ENCODE data around the gene SCAPER. TPM values are rescaled to one million over a fixed set of nuclear protein-coding genes. Genes with fewer than 3 reads are reported as not detected.
A peak's percentile ranks its signal among the peaks of the same experiment; 100 is the strongest.

SCAPER gene
- total and polyA plus RNA-seq, 4 donors = 3.3 to 18.0 (median 9.9) TPM

DNA sequence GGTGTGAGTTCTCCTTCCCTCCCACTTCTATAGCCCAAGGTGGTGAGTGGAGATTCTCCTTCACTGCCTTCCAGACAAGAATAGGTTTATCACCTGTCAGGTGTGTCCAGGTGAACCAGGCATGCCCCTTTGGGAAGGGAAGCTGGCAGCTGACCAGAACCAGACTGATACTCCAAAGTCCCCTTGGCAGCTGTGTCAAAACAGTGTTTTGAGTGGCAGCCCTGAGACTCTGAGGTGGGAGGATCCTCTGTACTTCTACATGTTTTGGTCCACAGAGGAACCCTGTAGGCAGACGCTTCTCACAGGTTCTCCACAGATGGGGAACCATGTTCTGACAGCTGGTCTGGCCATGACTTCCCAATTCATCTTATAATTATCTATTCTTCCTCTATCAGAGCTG is 538.4 kb downstream of the SCAPER start:
- WGBS = 63% methylated on average over 1 of the region's 1 CpG

More for the DNA sequence above, 538.4 kb downstream of the SCAPER start:
- Histone ChIP-seq H3K9me3 (ENCODE audit: control insufficient read depth in 4 of 4, low read length in 3 of 4) (no peaks in the 10 kb centered on the region), H3K4me3 (ENCODE audit: low read depth in 1 of 3, low read length in 3 of 3) (no peak overlapping the region), H3K4me1 (ENCODE audit: control insufficient read depth in 4 of 4, insufficient read depth in 4 of 4, low read length in 3 of 4) (peaks cover 4 to 11% (median 7%) of the 10 kb centered on the region in 4 donors), H3K9ac (ENCODE audit: low read depth in 1 of 2, low read length in 2 of 2) (no peak overlapping the region), H3K27me3 (ENCODE audit: control insufficient read depth in 4 of 4, insufficient read depth in 4 of 4, low read length in 3 of 4) (no peaks in the 10 kb centered on the region), H3K27ac (ENCODE audit: low read depth in 1 of 2, low read length in 2 of 2) (no peak overlapping the region), H3K36me3 (ENCODE audit: control insufficient read depth in 4 of 4, insufficient read depth in 3 of 4, low read depth in 1 of 4, low read length in 3 of 4) (no peaks in the 10 kb centered on the region)
- TF ChIP-seq FOXA2 (IDR thresholded peaks at IDR 0.05) = no peak
- peak; percentile 59 to 72 for TF ChIP-seq HNF4A (conservative IDR thresholded peaks at IDR 0.05)
- TF ChIP-seq RXRA (IDR thresholded peaks at IDR 0.05) = peak in 1 of 2 donors; percentile 12
- no peak for TF ChIP-seq FOXA1 (IDR thresholded peaks at IDR 0.05)
- TF ChIP-seq, protein P1, sequence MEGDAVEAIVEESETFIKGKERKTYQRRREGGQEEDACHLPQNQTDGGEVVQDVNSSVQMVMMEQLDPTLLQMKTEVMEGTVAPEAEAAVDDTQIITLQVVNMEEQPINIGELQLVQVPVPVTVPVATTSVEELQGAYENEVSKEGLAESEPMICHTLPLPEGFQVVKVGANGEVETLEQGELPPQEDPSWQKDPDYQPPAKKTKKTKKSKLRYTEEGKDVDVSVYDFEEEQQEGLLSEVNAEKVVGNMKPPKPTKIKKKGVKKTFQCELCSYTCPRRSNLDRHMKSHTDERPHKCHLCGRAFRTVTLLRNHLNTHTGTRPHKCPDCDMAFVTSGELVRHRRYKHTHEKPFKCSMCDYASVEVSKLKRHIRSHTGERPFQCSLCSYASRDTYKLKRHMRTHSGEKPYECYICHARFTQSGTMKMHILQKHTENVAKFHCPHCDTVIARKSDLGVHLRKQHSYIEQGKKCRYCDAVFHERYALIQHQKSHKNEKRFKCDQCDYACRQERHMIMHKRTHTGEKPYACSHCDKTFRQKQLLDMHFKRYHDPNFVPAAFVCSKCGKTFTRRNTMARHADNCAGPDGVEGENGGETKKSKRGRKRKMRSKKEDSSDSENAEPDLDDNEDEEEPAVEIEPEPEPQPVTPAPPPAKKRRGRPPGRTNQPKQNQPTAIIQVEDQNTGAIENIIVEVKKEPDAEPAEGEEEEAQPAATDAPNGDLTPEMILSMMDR (IDR thresholded peaks at IDR 0.05; ENCODE audit: low read depth, low read length, missing input control) = no peak
- TF ChIP-seq, protein P2, sequence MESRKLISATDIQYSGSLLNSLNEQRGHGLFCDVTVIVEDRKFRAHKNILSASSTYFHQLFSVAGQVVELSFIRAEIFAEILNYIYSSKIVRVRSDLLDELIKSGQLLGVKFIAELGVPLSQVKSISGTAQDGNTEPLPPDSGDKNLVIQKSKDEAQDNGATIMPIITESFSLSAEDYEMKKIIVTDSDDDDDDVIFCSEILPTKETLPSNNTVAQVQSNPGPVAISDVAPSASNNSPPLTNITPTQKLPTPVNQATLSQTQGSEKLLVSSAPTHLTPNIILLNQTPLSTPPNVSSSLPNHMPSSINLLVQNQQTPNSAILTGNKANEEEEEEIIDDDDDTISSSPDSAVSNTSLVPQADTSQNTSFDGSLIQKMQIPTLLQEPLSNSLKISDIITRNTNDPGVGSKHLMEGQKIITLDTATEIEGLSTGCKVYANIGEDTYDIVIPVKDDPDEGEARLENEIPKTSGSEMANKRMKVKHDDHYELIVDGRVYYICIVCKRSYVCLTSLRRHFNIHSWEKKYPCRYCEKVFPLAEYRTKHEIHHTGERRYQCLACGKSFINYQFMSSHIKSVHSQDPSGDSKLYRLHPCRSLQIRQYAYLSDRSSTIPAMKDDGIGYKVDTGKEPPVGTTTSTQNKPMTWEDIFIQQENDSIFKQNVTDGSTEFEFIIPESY (IDR thresholded peaks at IDR 0.05) = no peak
- TF ChIP-seq TAF1 (conservative IDR thresholded peaks at IDR 0.05) = no peak
- TF ChIP-seq, protein P3, sequence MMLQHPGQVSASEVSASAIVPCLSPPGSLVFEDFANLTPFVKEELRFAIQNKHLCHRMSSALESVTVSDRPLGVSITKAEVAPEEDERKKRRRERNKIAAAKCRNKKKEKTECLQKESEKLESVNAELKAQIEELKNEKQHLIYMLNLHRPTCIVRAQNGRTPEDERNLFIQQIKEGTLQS (IDR thresholded peaks at IDR 0.05) = no peak
- no peak for TF ChIP-seq JUND (IDR thresholded peaks at IDR 0.05)
- TF ChIP-seq RAD21 (IDR thresholded peaks at IDR 0.05) = no peak
- peak; percentile 57 for TF ChIP-seq HNF4G (IDR thresholded peaks at IDR 0.05)
- no peak for TF ChIP-seq GABPA (IDR thresholded peaks at IDR 0.05 in 1 of 2, conservative IDR thresholded peaks at IDR 0.05 in 1 of 2)
- no peak for TF ChIP-seq NR2F2 (IDR thresholded peaks at IDR 0.05)
- TF ChIP-seq, protein P4, sequence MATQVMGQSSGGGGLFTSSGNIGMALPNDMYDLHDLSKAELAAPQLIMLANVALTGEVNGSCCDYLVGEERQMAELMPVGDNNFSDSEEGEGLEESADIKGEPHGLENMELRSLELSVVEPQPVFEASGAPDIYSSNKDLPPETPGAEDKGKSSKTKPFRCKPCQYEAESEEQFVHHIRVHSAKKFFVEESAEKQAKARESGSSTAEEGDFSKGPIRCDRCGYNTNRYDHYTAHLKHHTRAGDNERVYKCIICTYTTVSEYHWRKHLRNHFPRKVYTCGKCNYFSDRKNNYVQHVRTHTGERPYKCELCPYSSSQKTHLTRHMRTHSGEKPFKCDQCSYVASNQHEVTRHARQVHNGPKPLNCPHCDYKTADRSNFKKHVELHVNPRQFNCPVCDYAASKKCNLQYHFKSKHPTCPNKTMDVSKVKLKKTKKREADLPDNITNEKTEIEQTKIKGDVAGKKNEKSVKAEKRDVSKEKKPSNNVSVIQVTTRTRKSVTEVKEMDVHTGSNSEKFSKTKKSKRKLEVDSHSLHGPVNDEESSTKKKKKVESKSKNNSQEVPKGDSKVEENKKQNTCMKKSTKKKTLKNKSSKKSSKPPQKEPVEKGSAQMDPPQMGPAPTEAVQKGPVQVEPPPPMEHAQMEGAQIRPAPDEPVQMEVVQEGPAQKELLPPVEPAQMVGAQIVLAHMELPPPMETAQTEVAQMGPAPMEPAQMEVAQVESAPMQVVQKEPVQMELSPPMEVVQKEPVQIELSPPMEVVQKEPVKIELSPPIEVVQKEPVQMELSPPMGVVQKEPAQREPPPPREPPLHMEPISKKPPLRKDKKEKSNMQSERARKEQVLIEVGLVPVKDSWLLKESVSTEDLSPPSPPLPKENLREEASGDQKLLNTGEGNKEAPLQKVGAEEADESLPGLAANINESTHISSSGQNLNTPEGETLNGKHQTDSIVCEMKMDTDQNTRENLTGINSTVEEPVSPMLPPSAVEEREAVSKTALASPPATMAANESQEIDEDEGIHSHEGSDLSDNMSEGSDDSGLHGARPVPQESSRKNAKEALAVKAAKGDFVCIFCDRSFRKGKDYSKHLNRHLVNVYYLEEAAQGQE (IDR thresholded peaks at IDR 0.05) = no peak
- no peak for TF ChIP-seq EGR1 (IDR thresholded peaks at IDR 0.05; ENCODE audit: low read depth in 2 of 2)
- no peak for TF ChIP-seq YY1 (IDR thresholded peaks at IDR 0.05)
- TF ChIP-seq, protein P5, sequence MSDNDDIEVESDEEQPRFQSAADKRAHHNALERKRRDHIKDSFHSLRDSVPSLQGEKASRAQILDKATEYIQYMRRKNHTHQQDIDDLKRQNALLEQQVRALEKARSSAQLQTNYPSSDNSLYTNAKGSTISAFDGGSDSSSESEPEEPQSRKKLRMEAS (IDR thresholded peaks at IDR 0.05) = no peak
- no peak for TF ChIP-seq SP1 (IDR thresholded peaks at IDR 0.05)
- no peak for DNase-seq (ENCODE audit: low spot score)
